Endothelial cell of umbilical vein (primary cell): ENCODE results near the gene PNMA6F.
"Not testable (repeated sequence)": the region's sequence is repeated elsewhere in the genome, so short reads cannot be mapped to it uniquely, and the experiment has no call there.

Source experiments
- FOS ChIP-seq: IDR thresholded peaks from 2 replicates; pipeline ENCODE4 v1.6.1; 2011; ENCODE audit warnings: mild to moderate bottlenecking, low read length, moderate library complexity, borderline replicate concordance; ENCODE audit not compliant: insufficient read depth
- POLR2A ChIP-seq: IDR thresholded peaks from 2 replicates; pipeline ENCODE4 v1.6.1; 2012; ENCODE audit warnings: low read depth, mild to moderate bottlenecking, control low read depth, low read length
- POLR2AphosphoS5 ChIP-seq: IDR thresholded peaks from 2 replicates; pipeline ENCODE4 v1.6.1; 2012; ENCODE audit warnings: low read depth, mild to moderate bottlenecking, control low read depth, low read length, moderate library complexity; ENCODE audit not compliant: insufficient read depth
- TF ChIP-seq, protein P1 (sequence below), 2 donors: IDR thresholded peaks; 1 replicate in 1 of 2; 2 replicates in 1 of 2; pipeline ENCODE4 v1.5.1; 2011; ENCODE audit warnings: low read length in 2 of 2, mild to moderate bottlenecking in 2 of 2, moderate library complexity in 2 of 2, control low read depth in 1 of 2, inconsistent platforms in 1 of 2, low read depth in 1 of 2; ENCODE audit not compliant: insufficient read depth in 1 of 2; ENCODE audit errors: extremely low read depth in 1 of 2

DNA sequence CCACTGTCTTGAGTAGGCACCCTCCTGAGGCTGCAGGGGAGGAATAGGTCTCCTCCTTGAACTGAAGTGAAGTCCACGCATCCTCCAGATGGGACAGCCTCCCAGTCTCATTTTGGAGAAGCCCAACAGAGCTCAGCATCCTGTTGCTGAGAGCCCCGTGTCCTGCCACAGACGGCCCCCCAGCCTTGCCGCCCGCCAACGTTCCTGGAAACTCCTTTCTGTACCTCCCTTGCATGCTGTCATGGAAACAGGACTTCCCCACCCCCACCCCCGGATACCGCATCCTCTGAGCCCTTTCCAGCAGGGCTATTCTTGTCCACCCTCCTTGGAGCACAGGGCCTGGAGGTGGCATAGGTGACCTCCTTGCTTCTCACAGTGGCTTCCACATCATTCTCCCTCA is 37.6 kb downstream of the PNMA6F start:
- not testable (repeated sequence) for TF ChIP-seq POLR2A, FOS, POLR2AphosphoS5
- TF ChIP-seq, protein P1, sequence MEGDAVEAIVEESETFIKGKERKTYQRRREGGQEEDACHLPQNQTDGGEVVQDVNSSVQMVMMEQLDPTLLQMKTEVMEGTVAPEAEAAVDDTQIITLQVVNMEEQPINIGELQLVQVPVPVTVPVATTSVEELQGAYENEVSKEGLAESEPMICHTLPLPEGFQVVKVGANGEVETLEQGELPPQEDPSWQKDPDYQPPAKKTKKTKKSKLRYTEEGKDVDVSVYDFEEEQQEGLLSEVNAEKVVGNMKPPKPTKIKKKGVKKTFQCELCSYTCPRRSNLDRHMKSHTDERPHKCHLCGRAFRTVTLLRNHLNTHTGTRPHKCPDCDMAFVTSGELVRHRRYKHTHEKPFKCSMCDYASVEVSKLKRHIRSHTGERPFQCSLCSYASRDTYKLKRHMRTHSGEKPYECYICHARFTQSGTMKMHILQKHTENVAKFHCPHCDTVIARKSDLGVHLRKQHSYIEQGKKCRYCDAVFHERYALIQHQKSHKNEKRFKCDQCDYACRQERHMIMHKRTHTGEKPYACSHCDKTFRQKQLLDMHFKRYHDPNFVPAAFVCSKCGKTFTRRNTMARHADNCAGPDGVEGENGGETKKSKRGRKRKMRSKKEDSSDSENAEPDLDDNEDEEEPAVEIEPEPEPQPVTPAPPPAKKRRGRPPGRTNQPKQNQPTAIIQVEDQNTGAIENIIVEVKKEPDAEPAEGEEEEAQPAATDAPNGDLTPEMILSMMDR (IDR thresholded peaks at IDR 0.05; ENCODE audit: extremely low read depth in 1 of 2, insufficient read depth in 1 of 2, low read depth in 1 of 2, low read length in 2 of 2): not testable (repeated sequence)
